ENCODE measurements around the gene OGFOD3.
"Not testable (repeated sequence)": the region's sequence is repeated elsewhere in the genome, so short reads cannot be mapped to it uniquely, and the experiment has no call there.

OGFOD3 gene, protein sequence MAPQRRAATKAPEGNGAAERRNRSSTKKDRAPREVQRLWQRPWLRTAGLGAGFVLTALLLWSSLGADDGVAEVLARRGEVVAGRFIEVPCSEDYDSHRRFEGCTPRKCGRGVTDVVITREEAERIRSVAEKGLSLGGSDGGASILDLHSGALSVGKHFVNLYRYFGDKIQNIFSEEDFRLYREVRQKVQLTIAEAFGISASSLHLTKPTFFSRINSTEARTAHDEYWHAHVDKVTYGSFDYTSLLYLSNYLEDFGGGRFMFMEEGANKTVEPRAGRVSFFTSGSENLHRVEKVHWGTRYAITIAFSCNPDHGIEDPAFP

DNA sequence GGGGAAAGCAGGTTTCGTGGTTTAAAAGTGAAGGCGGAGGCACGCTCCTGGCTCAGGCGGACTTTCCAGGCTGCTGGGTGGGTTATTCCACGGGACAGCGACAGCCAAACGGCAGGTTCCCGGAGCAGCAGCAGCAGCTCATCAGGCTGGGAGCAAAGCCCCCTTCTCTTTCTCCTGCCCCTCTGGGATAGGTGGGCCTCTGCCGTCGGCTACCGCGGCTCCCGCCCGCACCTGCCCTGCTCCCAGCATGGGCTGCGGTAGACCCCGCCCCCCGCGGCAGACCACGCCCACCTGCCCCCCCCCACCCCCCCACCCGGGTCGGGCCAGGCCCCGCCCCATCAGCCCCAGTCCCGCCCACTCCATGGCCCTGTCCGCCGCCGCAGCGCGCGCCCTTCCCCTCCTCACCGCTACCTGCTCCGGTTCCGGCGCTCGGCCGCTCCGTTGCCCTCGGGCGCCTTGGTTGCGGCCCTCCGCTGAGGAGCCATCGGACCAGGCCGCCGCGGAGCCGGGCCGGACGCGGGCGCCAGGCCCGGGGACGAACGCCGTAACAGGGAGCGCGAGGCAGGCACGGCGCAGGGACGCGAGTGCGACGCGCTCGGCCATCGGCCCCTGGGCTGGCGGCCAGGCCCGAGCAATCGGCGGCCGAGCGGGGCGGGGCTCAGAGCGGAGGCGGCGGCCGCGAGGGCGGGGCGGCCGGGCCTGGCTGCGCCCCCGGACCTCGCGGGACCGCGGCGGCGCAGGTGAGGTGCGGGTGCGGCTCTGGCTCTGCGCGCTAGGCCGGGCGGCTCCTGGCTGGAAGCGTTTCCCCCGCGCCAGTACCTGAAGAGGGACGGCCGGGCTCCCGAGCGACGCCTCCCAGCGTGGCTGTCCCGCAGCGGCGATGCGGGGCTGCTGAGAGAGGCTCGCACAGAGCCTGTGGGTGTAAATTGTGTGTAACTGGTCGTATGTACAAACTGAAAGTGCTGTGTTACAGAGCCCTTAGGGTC is at the start of gene OGFOD3, which contains the start of gene HEXD:
OGFOD3 (minus strand) TSS at position 586 of the 986 bp plus-strand sequence; CDS start at position 485, 101 bp downstream.
HEXD (plus strand) TSS at position 347 of the 986 bp plus-strand sequence. CDS start 1,453 bp downstream, outside the sequence.
- peak; percentile 56 to 81 (median 65) for DNase-seq (ENCODE audit: low read depth in 3 of 3)

- no peak for DNase-seq (ENCODE audit: low read depth in 3 of 3)
Measured at GRCh38 chr17:82465023-82465603, 46.7 kb upstream of the OGFOD3 start.

GRCh38 chr17:82464567-82464929 is 46.2 kb upstream of the OGFOD3 start:
- no peak for DNase-seq (ENCODE audit: low read depth in 3 of 3)

DNA sequence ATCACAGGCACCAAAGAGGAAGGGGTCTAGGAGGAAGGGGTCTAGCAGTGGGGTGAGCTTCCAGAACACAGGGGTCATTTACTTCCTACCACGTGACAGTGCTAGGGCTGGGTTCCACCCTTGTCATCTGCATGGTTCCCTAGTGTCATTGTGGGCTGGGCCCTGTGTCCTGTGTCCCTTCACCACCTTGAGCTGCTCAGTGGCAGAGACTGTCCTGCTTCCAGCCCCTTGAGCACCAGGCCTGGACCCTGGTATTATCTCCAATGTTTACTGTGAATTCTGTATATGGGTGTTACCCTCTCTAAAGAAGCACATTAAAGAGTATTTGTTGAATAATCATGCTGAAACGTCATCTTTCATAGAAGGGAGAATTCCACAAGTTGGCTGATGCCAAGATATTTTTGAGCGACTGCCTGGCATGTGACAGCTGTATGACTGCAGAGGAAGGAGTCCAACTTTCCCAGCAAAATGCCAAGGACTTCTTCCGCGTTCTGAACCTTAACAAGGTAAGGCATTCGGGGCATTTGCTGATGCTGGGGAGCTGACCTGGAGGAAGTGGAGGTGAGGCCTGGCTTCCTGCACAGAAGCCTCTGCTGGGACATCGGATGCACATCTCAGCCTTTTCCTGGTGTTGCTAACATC is 45.7 kb upstream of the OGFOD3 start:
- no peak for DNase-seq (ENCODE audit: low read depth in 3 of 3)

GRCh38 chr17:82463391-82463790 is 45.0 kb upstream of the OGFOD3 start:
- no peak for DNase-seq (ENCODE audit: low read depth in 3 of 3)

GRCh38 chr17:82461827-82462524 is 43.6 kb upstream of the OGFOD3 start:
- DNase-seq (ENCODE audit: low read depth in 3 of 3): no peak

- not testable (repeated sequence) for DNase-seq (ENCODE audit: low read depth in 3 of 3)
Measured at GRCh38 chr17:82459936-82460335, 41.5 kb upstream of the OGFOD3 start.

GRCh38 chr17:82458885-82459424 is 40.6 kb upstream of the OGFOD3 start:
- no peak for DNase-seq (ENCODE audit: low read depth in 3 of 3)

GRCh38 chr17:82458179-82458884 is 39.9 kb upstream of the OGFOD3 start, which contains the start of gene NARF:
TSS of gene NARF (plus strand) at chr17:82458741. CDS start at chr17:82458804, 63 bp downstream.
- peak; percentile 90 to 96 (median 91) for DNase-seq (ENCODE audit: low read depth in 3 of 3)

DNA sequence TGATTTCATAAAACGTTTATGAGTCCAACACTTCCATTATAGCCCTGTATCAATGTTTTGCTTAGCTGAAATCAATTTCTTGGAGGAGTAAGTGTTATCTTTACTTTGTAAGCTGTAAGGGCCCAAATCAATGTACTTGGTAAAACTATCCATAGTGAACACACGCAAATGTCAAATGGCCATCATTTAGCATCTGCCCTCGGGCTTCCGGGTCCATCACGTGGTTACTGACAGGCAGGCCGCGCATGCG is 39.5 kb upstream of the OGFOD3 start:
- peak in 1 of 3 experiments; percentile 83 for DNase-seq (ENCODE audit: low read depth in 3 of 3)

GRCh38 chr17:82457073-82457928 is 38.9 kb upstream of the OGFOD3 start:
- no peak for DNase-seq (ENCODE audit: low read depth in 3 of 3)

- not testable (repeated sequence) for DNase-seq (ENCODE audit: low read depth in 3 of 3)
Measured at GRCh38 chr17:82453706-82454105, 35.3 kb upstream of the OGFOD3 start.

GRCh38 chr17:82453151-82453550 is 34.8 kb upstream of the OGFOD3 start:
- not testable (repeated sequence) for DNase-seq (ENCODE audit: low read depth in 3 of 3)

DNA sequence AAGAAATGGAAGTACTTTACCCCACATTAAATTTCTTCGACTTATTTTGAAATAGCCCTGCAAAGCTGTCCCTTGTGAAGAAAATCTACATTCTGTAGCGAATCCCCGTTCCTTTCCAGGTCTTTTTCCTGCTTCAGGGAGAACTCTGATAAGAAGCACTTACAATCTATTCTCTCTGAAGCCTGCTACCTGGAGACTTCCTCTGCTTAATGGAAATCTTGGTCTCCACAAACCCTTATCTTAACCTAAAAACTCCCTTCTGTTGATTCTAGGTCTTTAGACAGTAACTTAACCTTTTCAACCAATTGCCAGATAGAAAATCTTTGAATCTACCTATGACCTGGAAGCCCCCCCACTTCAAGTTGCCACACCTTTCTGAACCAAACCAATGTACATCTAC is 33.8 kb upstream of the OGFOD3 start:
- no peak for DNase-seq (ENCODE audit: low read depth in 3 of 3)

- DNase-seq (ENCODE audit: low read depth in 3 of 3): peak; percentile 85 to 94 (median 93)
Measured at GRCh38 chr17:82450357-82451106, 32.1 kb upstream of the OGFOD3 start, which contains the start of gene CYBC1. TSS of gene CYBC1 (minus strand) at chr17:82450752. CDS start at chr17:82449254, 1,498 bp downstream.

GRCh38 chr17:82449883-82450356 is 31.5 kb upstream of the OGFOD3 start:
- peak; percentile 15 to 47 (median 17) for DNase-seq (ENCODE audit: low read depth in 3 of 3)

DNA sequence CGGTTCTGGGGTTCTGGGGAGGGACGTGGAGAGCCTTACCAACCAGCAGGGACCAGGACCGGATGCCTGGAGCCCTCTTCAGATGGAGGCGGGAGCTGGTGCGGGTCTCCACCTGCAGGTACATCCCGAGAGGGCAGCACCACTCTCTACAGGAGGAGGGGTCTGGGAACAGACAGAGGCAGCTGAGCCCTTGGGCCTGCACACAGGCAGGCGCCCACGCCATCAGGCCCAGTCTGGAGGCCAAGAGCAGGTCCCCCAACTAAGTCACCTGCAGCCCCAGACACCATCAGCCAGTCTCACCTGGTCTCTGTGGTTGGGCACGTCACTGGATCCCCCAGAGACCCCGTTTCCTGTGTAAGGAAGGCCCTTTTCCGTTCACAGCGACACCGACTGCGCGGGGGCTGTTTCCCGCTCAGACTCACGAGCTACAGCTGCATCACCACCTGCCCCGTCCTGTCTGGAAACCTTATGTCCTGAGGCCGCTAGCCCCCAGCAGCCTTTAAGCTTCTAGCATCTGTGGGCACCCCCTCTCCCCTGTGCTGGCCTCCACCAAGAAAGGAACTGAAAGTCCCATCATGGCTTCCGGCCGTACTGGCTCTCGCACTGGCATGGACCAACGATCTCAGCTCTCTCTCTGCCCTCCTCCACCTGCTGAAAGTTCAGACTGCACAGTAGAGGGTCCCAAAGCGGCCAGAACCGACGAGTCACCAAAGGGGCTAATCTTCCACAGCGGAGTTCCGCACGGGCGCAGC is 30.9 kb upstream of the OGFOD3 start:
- peak; percentile 27 to 70 (median 42) for DNase-seq (ENCODE audit: low read depth in 3 of 3)
